Left ventricle myocardium inferior (tissue), 1 donor: Measurements from ENCODE around the gene SH3BP5. TPM values are rescaled to one million over a fixed set of nuclear protein-coding genes. Genes with fewer than 3 reads are reported as not detected.

Experiments
- DNase-seq: peaks from one replicate; pipeline ENCODE4 v3.0.0-alpha.2; 2020
- H3K27ac ChIP-seq: fragments of 200-600 bp; replicated peaks from 2 replicates; pipeline ENCODE4 v1.8.0; 2021
- H3K27me3 ChIP-seq: fragments of 200-600 bp; 2 replicates; pipeline ENCODE4 v1.8.0; 2021; ENCODE audit warnings: low read depth
- H3K36me3 ChIP-seq: fragments of 200-600 bp; 2 replicates; pipeline ENCODE4 v1.8.0; 2021
- H3K4me1 ChIP-seq: fragments of 200-600 bp; 2 replicates; pipeline ENCODE4 v1.8.0; 2021
- H3K4me3 ChIP-seq: fragments of 200-600 bp; 2 replicates; pipeline ENCODE4 v1.8.0; 2021; ENCODE audit warnings: mild to moderate bottlenecking, moderate library complexity
- H3K9me3 ChIP-seq: fragments of 200-600 bp; replicated peaks from 2 replicates; pipeline ENCODE4 v1.8.0; 2021
- CTCF ChIP-seq: fragments of 200-600 bp; IDR thresholded peaks from 2 replicates; pipeline ENCODE4 v1.8.0; 2021; ENCODE audit warnings: antibody characterized with exemption, mild to moderate bottlenecking, borderline replicate concordance
- intact Hi-C: fragments of 100-400 bp; cut with micrococcal nuclease; formaldehyde crosslinking; loops from one replicate; pipeline ENCODE4 v1.11.0; 2022
- total RNA-seq: library from RNA; stranded (reverse); fragmentation: NEBNext Ultra II Directional; extraction: Animal tissue kit (Norgen Biotek cat#: 25700); gene quantifications from one replicate; pipeline ENCODE4 v1.2.1, GENCODE V29; 2021
- donor health status: DM: no; HTN: yes; CAD: no; lungs with severe emphysema.

SH3BP5 gene
- total RNA-seq, 1 donor from 2014 or later = 8.8 TPM

- Histone ChIP-seq H3K4me1 (peaks cover 35% of the 10 kb centered on the region), H3K27me3 (no peaks in the 10 kb centered on the region), H3K27ac (no peak overlapping the region), H3K36me3 (peaks cover 99% of the 10 kb centered on the region), H3K4me3 (no peak overlapping the region), H3K9me3 (no peaks in the 10 kb centered on the region)
- no peak for DNase-seq
- no peak for TF ChIP-seq CTCF
- intact Hi-C loops = no loop called here
Observed at GRCh38 chr3:15253023-15253697, 79.2 kb downstream of the SH3BP5 start.

GRCh38 chr3:15246186-15246585 lies 86.2 kb downstream of the SH3BP5 start:
- peaks cover 99% of the 10 kb centered on the region for H3K36me3 ChIP-seq
- H3K4me1 ChIP-seq = peaks cover 5% of the 10 kb centered on the region
- no peak for DNase-seq
- no peaks in the 10 kb centered on the region for H3K27me3 ChIP-seq
- no peaks in the 10 kb centered on the region for H3K9me3 ChIP-seq
- H3K27ac ChIP-seq = no peak overlapping the region
- no peak for TF ChIP-seq CTCF
- no peak overlapping the region for H3K4me3 ChIP-seq
- intact Hi-C loops = no loop called here

- no peak for TF ChIP-seq CTCF
- Histone ChIP-seq H3K4me1 (peaks cover 5% of the 10 kb centered on the region), H3K4me3 (no peak overlapping the region), H3K9me3 (no peaks in the 10 kb centered on the region), H3K27ac (no peak overlapping the region), H3K36me3 (peaks cover 98% of the 10 kb centered on the region), H3K27me3 (no peaks in the 10 kb centered on the region)
- no peak for DNase-seq
- intact Hi-C loops = no loop called here
Observed at GRCh38 chr3:15243822-15244482, 88.4 kb downstream of the SH3BP5 start.

GRCh38 chr3:15241341-15241740 lies 91.0 kb downstream of the SH3BP5 start:
- Histone ChIP-seq H3K27ac (no peak overlapping the region), H3K4me3 (no peak overlapping the region), H3K27me3 (no peaks in the 10 kb centered on the region), H3K36me3 (peaks cover 95% of the 10 kb centered on the region), H3K4me1 (peaks cover 5% of the 10 kb centered on the region), H3K9me3 (no peaks in the 10 kb centered on the region)
- intact Hi-C loops = no loop called here
- no peak for DNase-seq
- TF ChIP-seq CTCF = peak; percentile 31

- no peaks in the 10 kb centered on the region for H3K9me3 ChIP-seq
- no peak overlapping the region for H3K27ac ChIP-seq
- no peaks in the 10 kb centered on the region for H3K27me3 ChIP-seq
- H3K4me1 ChIP-seq = no peaks in the 10 kb centered on the region
- intact Hi-C loops = no loop called here
- DNase-seq = no peak
- peaks cover 91% of the 10 kb centered on the region for H3K36me3 ChIP-seq
- H3K4me3 ChIP-seq = no peak overlapping the region
- no peak for TF ChIP-seq CTCF
Observed at GRCh38 chr3:15229262-15229661, 103.1 kb downstream of the SH3BP5 start.
